AML-193 (cell line): ENCODE data around the gene HELT.

Experiments
- DNase-seq, 2 experiments: peaks; one replicate each; lab custom pipeline; 2025; lab: John Stamatoyannopoulos, UW

The HELT gene

DNA sequence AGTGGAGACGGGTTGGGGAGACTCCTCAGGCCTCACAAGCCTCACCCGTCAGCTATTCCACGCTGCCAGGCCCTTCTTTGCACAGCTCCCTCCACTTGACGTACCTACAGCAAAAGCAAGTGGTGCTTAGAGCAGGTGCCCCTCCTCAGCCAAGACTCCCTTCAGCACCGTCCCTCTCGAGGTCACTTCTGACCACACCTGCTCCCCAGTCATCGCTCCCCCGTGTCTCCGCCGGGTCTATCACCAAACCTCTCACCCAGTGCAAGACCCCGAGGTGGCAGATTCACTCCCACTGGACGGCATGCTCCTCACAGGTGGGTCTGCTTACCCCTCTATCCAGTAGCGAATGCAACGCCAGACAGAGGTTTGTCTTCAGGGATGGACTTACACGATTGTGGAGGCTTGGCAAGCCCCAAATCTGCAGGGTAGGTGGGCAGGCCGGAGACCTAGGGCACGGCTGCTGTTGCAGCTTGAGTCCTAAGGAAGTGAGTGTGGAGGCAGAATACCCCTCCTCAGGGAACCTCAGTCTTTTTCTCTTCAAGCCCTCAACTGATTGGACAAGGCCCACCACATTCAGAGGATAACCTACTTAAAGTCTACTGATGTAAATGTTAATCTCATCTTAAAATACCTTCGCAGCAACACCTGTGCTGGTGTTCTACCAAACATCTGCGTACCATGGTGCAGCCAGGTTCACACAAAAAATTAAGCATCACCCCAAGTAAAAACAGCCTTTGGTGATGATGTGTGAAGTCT, 14.5 kb upstream of the HELT start:
- DNase-seq = no peak

DNA sequence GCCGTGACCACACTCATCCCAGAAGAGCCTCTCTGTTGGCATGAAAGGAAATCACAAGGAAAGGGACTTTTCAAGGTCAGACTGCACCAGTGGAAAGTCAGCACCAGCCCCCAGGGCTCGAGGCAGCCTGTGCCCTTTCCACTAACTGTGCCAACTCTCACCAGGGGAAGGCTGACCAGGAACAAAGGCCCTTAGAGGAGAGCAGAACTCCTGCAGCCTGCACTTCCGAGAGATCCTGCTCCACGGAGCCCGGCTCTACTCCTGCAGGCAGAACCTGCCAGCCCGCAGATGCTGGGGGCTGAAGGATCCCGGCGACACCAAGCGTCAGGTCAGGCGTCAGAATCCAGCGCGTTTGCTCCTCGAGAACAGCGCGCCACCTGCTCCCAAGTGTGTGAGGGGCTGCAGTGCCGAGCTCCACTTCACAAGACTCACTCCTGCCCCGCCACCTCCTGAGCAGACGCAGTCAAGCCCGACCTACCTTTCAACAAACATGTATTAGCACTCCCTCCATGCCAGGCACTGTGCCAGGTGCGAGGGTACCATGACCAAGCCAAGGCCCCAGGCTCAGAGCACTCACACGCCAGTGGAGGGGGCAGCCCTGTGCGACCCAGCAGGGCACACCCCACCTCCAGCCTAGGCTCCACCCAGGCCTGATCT, 13.6 kb upstream of the HELT start:
- DNase-seq = no peak

DNA sequence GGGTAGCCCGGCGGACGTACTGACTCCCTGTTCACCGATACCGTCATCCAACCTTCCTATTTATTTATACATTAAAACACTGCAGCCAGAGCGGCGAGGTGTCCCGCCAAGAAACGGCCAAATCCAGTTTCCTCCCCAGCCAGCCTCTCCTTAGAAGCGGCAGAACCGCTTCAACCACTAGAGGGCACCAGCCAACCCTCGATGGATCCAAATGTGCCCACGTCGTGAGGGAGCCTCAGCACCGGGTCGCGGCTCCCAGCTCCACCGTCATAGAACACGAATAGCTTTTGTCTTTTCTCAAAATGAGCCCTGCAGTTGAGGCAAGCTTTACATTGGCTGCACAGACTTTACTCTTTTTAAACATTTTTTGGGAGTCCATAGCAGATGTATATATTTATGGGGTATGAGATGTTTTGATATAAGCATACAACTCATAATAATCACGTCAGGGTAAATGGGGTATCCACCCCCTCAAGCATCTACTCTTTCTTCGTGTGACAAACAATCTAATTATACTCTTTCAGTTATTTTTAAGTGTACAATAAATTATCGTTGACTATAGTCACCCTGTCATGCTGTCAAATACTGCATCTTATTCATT, 13.0 kb upstream of the HELT start:
- DNase-seq = peak; percentile 62 to 66

DNA sequence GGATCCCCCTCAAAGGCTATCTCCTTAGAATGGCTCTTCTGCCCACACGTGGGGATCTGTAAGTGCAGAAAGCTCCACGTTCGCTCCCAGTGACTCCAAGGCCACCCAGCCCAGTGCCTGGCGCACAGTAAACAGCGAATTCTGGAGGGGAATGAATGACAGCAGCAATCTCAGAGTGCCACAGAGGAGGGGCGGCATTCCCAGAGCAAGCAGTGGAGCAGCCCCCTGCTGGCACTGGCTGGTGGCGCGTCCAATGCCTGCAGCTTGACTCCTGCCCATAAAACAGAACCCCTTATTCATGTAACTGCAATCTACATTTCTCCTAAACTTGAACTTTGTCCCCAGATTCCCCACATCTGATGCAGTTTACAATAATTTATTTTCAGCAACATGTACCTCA, 6.9 kb upstream of the HELT start:
- peak; percentile 12 to 15 for DNase-seq

DNA sequence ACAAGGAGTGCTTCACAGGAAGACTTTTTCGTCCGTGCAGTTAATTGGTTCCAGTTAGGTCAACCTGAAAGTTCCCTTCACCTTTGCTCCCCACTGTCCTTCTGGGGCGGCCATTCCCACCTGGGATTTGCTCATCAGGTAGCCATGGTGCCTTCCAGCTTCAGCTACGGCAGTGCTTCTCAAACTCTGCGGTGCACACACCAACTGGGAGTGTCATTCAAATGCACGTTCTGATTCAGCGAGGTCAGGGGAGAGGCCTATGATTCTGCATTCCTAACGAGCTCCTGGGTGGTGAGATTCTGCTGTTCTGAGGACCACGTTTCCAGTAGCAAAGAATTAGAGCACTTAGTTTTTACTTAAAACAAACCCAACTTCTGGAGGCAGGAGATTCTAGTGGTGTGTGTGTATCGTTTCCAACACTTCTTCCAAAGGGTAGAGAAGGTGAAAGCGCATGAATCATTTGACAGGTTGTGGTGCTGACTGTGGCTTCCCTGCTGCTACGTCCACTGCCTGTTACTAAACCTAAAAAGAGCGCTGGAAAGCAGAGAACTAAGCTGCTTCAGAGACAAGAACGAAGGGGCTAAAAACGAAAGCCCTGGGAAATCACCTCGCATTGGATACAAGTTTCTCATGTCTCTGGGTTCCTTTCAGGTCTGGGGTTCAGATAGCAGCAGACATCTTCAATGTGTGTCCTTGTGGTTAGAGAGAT, 4.7 kb upstream of the HELT start:
- no peak for DNase-seq

DNA sequence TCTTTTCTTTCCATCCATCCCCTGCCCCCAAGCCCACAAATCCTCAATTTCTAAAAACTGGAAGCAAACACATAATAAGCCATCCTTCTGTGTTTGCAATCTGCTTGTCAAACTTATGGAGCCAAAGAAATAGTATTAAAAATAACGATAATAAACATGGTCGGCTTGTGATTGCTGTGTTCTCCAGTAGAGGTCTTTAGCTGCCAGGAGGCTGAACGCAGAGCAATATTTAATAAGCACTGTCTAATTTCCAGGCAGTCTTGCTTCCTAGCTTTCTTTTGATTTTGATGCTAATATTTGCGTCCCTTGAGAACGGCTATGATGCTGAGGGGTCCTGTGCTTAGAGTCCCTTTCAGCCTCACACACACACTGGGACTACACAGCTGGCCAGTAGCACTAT, 3.2 kb upstream of the HELT start:
- no peak for DNase-seq

DNA sequence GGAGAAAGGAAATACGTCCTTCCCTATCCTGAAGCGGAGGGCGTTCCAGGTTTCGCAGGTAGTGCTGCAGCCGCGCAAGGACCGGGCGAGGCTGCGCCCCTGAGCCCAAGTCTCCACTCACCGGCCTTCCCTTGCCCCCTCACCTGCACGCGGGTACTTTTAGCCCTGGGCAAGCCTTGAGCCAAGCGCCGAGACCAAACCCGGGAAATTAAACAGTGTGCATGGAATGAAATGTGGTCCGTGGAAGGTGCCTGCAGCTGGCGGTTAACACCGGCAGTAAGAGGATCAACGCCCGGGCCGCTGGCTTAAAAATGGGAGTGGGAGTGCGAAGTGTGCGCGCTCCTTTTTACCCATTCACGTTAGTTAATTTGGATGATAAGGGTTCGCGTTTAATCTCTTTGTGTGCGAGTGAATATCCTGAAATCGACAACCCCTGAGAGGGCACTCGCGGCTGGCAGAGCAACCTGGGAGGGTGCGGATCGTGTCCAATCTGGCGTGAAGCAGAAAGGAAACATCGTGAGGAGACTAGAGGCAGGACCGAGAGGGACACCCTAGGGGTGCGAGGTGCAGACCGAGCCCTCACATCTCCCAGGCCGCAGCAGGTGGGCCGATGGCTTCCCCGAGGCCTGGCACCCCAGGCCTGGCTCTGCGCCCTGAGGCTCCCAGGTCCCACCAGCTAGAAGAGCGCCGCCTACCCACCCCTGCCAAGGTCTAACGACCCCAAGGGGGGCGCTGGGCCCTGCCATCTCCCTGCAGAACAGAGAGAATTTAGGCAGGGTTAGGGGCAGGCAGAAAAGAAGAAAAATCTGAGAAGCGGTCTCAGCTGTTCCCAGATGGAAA, 2.0 kb upstream of the HELT start:
- DNase-seq = no peak

DNA sequence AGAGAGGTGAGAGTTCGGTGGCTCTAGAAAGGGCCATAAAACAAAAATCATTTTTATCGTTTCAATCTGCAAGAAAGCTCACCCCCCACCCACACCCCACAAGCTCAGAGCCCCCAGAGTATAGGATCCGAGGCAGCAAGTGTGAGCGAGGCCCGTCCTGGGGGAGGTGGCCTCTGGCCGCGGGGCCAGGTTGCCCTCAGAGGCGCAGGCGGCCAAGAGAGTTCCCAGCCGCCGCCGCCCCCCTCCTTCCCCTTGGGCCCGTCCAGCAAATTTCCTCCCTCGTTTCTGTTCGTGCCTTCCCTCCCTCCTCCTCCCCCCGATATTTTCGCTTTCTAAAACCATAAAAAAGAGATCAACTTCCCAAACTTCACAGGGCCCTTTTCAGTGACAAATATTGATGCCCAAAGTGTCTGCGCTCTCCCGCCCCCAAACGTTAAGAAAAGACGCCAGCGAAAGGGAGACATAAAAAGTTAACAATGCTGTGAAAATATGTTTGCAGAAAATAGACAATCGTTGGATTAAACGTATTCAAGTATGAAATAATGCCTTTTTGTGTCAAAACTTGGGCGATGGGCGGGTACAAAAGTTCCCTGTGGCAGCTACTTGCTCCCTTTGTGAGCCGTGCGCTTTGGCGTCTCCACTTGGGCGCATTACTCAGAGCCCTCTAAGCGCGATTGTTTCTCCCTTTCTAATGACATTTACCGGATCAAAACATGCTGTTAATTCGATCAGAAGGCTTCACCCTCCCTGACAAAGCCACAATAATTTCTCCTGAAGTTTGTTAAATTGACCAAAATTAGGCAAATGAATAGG, 1.1 kb upstream of the HELT start:
- DNase-seq = no peak

DNA sequence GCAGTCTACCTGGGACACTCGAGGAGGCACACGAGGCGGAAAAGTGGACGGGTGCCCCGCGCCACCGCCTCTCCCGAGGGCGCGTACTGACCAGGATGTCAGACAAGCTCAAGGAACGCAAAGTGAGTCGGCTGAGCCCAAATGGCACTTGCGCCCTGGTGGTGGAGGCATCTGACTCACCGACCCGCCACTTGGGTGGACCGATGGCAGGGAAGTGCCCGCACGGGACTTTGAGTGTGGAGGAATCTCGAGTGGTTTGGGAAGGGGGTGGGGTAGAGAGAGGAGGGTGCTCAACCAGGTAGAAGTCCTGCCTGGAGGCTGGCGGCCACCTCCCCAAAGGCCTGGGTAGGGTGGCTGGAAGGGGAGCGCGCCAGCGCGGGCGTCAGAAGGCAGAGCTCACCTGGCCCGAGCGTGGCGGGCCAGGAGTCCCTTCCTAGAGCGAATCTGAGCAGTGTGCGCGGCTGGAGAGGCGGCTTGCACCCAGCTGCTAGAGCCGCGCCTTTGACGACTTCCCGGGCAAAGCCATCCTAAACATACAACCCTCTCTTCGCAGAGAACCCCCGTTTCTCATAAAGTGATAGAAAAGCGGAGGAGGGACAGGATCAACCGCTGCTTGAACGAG, 655 bp downstream of the HELT start:
- DNase-seq = no peak

DNA sequence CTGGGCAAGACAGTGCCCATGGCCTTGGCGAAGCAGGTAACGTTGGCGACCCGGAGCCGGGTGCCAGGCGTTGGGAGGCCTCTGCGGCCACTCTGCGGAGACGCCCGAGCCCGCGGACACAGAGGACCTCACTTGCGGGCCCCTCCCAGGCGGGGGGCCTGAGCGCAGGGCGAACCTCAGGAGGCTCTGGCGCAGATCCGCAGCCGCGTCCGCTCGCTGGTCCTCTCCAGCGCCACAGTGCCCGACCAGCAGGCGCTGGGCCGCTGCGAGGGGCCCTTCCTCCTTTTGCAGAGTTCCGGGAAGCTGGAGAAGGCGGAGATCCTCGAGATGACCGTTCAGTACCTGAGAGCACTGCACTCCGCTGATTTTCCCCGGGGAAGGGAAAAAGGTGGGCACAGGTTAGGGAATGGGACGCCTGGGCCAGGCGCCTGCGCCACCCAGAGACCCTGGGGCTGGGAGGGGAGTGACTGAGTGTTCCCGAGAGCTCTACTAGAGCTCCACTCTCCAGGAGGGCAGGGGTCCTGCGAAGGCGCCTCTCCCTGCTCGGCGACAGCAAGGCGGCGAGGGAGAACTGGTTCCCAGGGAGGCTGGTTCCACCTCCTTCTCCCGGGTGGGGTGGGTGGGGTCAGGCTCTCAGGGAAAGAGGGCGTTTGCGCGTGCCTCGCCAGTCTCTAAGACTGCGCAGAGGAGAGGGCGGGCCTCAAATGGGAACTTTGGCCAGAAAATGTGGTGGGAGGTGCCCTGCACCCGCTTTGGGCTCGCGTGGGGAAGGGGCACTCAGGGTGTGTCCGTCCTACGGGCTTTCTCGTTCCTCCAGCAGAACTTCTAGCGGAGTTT, 1.4 kb downstream of the HELT start:
- no peak for DNase-seq

DNA sequence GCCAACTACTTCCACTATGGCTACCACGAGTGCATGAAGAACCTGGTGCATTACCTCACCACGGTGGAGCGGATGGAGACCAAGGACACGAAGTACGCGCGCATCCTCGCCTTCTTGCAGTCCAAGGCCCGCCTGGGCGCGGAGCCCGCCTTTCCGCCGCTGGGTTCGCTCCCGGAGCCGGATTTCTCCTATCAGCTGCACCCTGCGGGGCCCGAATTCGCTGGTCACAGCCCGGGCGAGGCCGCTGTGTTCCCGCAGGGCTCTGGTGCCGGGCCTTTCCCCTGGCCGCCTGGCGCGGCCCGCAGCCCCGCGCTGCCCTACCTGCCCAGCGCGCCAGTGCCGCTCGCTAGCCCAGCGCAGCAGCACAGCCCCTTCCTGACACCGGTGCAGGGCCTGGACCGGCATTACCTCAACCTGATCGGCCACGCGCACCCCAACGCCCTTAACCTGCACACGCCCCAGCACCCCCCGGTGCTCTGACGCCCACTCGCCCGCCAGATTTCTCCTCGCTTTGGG, 2.1 kb downstream of the HELT start:
- no peak for DNase-seq

DNA sequence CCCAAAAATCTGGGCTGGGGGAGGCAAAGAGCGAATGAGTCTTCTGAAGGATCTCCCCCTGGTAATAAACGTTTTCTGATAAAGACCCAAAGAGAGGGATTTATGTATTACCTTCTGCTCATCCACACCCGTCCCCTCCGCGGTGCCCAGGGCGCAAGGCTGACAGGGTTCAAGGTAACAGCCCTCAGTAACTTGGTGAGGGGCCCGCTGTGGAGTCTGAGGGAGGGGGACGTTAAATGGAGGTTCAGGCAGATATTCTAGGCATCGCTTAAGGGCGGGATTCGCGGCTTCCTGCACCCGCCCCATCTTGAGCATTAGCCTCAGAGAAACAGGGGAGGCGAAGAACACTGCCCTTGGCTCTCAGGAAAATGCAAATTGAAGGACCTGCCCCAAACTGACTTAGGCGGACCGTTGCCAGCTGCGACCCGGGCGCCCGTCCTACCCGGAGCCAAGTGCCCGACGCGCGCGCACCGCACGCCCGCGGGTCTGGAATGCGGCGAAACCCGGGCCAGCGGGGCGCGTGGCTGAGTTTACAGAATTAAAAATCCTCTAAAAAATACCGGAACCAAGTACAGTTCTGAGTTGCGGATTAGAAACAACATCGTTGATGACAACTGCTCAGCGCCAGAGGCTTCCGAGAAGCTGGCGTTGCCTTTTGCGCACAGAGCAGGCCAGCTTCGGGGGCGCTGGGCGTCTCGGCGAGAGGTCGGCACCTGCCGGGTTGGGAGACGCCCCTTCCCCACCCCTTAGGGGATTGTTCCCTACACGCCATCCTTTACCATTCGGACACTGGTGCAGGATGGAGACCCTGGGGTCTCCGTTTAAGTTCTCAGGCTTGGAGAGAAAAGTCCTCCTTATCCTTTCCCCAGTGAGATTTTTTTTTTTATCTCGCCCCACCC, 2.8 kb downstream of the HELT start:
- no peak for DNase-seq

DNA sequence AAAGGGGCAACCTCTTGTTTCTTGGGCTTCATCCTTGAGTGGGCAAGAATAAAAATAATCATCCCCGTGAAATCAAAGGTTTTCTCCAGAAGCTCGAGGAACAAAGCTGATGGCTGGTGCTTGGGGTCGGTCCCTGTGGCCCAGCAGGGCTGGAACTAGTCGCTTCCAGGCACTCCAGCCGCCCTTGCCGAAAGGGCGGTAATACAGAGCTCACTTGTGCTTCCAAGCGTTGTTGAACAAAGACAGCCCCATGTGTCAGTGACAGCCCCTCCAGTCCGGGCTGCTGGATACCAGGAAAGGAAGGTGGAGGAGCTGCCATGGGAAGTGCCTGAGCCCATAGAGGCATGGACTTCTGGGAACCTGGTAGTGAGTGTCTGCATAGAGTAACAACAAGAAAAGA, 5.2 kb downstream of the HELT start:
- DNase-seq = no peak

DNA sequence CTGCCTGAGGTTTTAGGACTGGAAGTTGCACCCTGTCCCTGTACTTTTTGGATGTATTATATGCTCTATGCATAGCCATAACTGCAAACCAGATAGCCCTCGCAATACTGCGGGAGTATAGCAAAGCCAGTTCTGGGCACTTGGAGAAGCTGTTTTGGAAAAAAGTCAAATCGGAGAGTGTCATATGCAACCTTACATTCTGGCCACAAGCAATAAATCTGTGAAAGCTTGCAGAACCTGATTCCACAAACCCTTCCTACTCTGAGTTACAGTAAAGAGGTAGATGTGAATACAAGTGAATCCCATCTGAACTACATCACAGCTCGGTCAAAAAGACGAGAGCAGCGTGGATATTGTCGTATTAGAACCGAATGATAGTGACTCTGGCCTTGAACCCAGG, 10.3 kb downstream of the HELT start:
- no peak for DNase-seq

DNA sequence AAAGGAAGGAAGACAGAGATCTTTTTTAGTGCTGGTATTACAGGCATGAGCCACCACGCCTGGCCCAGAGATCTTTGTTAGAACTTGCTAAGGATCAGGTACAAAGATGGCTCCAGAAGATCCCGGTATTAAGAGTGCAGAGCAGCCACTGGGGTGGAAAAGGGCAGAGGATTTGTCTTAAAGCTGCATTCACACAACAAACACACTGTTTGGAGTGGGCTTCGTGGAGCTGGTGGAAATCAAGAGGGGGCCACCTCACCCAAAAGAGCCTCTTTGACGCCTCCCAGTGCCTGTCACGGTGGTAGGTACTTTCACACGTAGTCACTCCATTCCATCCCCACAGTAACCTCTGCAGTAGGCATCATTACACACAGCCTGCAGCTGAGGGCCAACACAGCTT, 13.3 kb downstream of the HELT start:
- DNase-seq = no peak

DNA sequence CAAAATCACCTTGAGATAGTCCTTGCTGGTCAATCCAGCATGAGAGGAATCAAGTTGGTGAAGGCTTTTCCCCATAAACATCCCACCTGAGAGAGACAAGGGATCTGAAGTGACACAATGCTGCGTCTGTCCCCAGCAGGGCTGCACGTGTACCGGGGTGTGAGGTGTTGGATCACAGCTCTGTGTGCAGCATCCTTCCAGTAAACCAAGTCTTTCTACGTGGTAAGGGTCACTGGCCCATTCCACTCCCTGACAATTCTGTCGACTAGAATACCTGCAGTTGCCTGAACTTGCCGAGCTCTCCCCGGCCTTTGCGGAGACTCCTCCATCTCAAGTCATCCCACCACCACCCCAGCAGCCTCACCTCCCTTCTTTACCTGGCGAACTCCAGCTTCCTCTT, 14.8 kb downstream of the HELT start:
- no peak for DNase-seq

DNA sequence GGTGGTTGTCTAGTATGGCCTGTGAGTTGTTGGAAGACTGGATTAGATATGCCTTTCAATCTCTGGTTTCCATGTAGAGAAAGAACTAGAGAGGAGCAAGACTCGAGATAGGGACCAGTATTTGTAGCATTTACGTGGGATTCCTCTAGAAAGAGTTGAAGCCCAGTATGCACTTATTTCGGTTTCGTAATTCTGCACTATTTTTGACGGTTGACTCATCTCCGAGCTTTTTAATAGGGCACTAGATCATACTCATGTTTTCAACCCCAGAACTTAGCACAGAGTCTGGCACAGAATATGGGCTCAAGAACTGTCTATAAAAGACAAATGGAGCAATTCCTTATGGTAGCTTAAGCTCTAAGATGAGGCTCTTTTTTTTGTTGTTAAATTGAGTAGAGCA, 15.7 kb downstream of the HELT start:
- no peak for DNase-seq

DNA sequence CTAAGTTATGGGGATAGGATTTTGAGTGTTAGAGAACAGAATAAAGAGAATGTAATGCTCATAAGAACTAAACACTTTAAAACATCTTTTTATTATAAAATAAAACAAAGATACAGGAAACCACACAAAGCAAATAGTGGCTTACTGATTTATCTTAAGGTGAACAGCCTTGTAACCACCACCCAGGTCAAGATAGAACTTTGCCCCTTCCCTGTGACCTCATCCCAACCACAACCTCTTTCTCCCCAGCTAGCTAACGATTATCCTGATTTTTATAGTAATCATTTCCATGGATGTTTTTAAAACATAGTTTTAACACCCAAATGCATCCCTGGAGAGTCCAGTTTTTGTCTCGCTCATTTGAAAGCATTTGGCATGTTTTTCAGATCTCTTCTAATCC, 17.0 kb downstream of the HELT start:
- no peak for DNase-seq
